Measurements from ENCODE around the gene RMC1. TPM values are rescaled to one million over a fixed set of nuclear protein-coding genes. Genes with fewer than 3 reads are reported as not detected.

RMC1 gene
- total RNA-seq: 27.3 and 29.8 TPM in 2 replicates

DNA sequence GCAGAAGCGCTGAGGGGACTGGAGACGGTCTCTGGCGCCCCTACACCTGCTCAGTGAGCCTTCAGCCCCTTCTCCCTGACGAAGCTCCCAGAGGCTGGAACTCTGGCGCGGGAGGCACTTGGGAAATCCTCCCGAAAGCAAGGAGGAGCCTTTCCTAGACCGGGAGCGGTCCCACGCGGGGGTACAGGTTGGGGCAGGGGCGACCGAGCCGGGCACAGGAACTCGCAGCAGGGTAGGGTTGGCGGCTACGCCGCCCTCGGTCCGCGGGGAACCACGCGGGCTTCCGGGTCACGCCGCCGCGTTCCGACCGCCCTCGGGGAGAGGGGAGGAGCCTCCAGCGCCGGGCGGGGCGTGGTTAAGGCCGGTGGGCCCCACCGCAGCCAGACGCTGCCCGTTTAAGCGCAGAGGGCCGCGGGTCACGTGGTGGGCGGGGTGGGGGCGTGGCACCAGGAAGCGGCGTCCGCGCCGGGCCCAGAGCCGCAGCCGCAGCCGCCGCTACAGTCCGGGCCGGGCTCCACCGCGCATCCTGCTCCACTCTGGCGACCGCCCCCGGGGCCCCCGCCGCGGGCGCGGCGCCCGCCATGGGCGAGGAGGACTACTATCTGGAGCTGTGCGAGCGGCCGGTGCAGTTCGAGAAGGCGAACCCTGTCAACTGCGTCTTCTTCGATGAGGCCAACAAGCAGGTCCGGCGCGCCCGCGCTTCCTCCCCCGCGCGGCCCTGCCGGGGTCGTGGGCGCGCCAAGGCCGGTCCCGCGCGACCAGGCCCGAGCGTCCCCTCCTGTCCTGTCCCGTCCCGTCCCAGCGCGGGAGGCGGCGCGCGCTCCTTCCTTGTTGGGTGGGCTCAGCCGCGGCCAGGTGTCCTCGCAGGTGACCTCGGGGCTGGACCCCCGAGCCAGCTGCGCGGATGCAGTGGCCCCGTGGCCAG is at the start of gene RMC1:
Gene RMC1 (plus strand): TSS at position 474 of the 925 bp plus-strand sequence. CDS start 108 bp downstream, at position 582.

Other genes with a start within 250 kb of the RMC1 start
- gene RIOK3, start 50.2 kb upstream of the RMC1 start, total RNA-seq: 76.2 and 76.5 TPM in 2 replicates
- gene NPC1, start 83.0 kb downstream of the RMC1 start, total RNA-seq: 68.7 and 124 TPM in 2 replicates
- gene ANKRD29, start 159.4 kb downstream of the RMC1 start, total RNA-seq: 6.5 and 7.3 TPM in 2 replicates
- 19.1 and 20.9 TPM in 2 replicates for gene LAMA3, start 185.9 kb downstream of the RMC1 start, total RNA-seq

All from smooth muscle cell of bladder (primary cell).